ENCODE results near the gene CEMIP. TPM values are rescaled to one million over a fixed set of nuclear protein-coding genes. Genes with fewer than 3 reads are reported as not detected.

CEMIP gene
- total and polyA plus RNA-seq, 2 experiments from 2014 or later = 0.27 to 2.1 TPM

- H4K20me1 ChIP-seq (replicated peaks; ENCODE audit: insufficient read depth) = no peaks in the 10 kb centered on the region
- H3K4me1 Mint-ChIP-seq = no peaks in the 10 kb centered on the region; the same call in 2 of the 3 replicates
- H3K79me2 ChIP-seq (replicated peaks; ENCODE audit: insufficient read depth) = no peaks in the 10 kb centered on the region
- H3F3A ChIP-seq (replicated peaks; ENCODE audit: low read depth) = no peaks in the 10 kb centered on the region
- DNase-seq (ENCODE audit: low spot score) (no peak), ATAC-seq (no peak)
- no peaks in the 10 kb centered on the region for H3K36me3 ChIP-seq (ENCODE audit: insufficient read depth)
- peaks cover 7% of the 10 kb centered on the region for H3K27me3 Mint-ChIP-seq (ENCODE audit: insufficient read depth, low read depth, poor library complexity)
- no peak overlapping the region for H3K27ac Mint-ChIP-seq
- no peaks in the 10 kb centered on the region for H3K9me3 Mint-ChIP-seq
- H3K4me2 ChIP-seq = no peak overlapping the region
- H3K4me3 Mint-ChIP-seq = no peak overlapping the region
- H3K27ac ChIP-seq (ENCODE audit: low read depth) = no peak overlapping the region
- no peak overlapping the region for H2AFZ ChIP-seq
- H3K9me2 ChIP-seq (ENCODE audit: insufficient read depth) = peaks cover 6% of the 10 kb centered on the region; the same call in 1 of the 2 replicates
- H3K4me3 ChIP-seq = no peak overlapping the region
- TF ChIP-seq POLR2AphosphoS5 (IDR thresholded peaks at IDR 0.05; ENCODE audit: low read depth) (no peak), CTCF (conservative IDR thresholded peaks at IDR 0.05; ENCODE audit: low read depth in 2 of 2) (no peak), REST (IDR thresholded peaks at IDR 0.05; ENCODE audit: unreplicated experiment) (no peak), ETS1 (IDR thresholded peaks at IDR 0.05) (no peak), STAT1 (IDR thresholded peaks at IDR 0.05; ENCODE audit: unreplicated experiment) (no peak), ZNF114 (CRISPR knock-in tag; IDR thresholded peaks at IDR 0.05) (no peak), CREB1 (CRISPR knock-in tag; IDR thresholded peaks at IDR 0.05; ENCODE audit: low read depth) (no peak), JUNB (IDR thresholded peaks at IDR 0.05; ENCODE audit: unreplicated experiment) (no peak), NANOG (IDR thresholded peaks at IDR 0.05; ENCODE audit: borderline replicate concordance) (no peak), EZH2phosphoT487 (IDR thresholded peaks at IDR 0.05; ENCODE audit: unreplicated experiment) (no peak), EZH2 (IDR thresholded peaks at IDR 0.05; ENCODE audit: low read depth, unreplicated experiment) (no peak), ZNF462 (CRISPR knock-in tag; IDR thresholded peaks at IDR 0.05) (no peak), ZNF331 (CRISPR knock-in tag; IDR thresholded peaks at IDR 0.05; ENCODE audit: low read depth) (no peak)
- H3K36me3 Mint-ChIP-seq (ENCODE audit: low read depth) = no peaks in the 10 kb centered on the region; the same call in 2 of the 3 replicates
- H3K27me3 ChIP-seq (ENCODE audit: insufficient read depth) = no peaks in the 10 kb centered on the region
- H3K4me1 ChIP-seq (ENCODE audit: insufficient read depth) = no peaks in the 10 kb centered on the region
These were observed 145.1 kb downstream of the CEMIP start for GRCh38 chr15:80924278-80924677.
